HepG2 (cell line): ENCODE data around the gene ANAPC2. TPM values are rescaled to one million over a fixed set of nuclear protein-coding genes. Genes with fewer than 3 reads are reported as not detected.

Experiments used
- ATF7-NPFF ChIP-seq: sonication (generic); formaldehyde crosslinking; IDR thresholded peaks from 2 replicates; pipeline ENCODE4 v1.8.1; 2023; ENCODE audit warnings: mild to moderate bottlenecking, low read depth, missing genetic modification reagents, moderate library complexity
- EZH2 ChIP-seq: conservative IDR thresholded peaks from 2 replicates; pipeline ENCODE4 v1.6.1; 2012; ENCODE audit warnings: mild to moderate bottlenecking, low read depth, low read length, moderate library complexity
- FOXC1 ChIP-seq: sonication (generic); formaldehyde crosslinking; IDR thresholded peaks from 2 replicates; pipeline ENCODE4 v1.8.0; 2022; ENCODE audit warnings: mild to moderate bottlenecking, missing genetic modification reagents, borderline replicate concordance
- GPBP1L1 ChIP-seq: sonication (generic); formaldehyde crosslinking; IDR thresholded peaks from 2 replicates; pipeline ENCODE4 v1.5.0; 2020; ENCODE audit warnings: mild to moderate bottlenecking, missing genetic modification reagents
- HDAC1 ChIP-seq: sonication (generic); formaldehyde crosslinking; IDR thresholded peaks from 2 replicates; pipeline ENCODE4 v1.5.1; 2020; ENCODE audit warnings: mild to moderate bottlenecking, missing genetic modification reagents
- MXD1 ChIP-seq: sonication (generic); formaldehyde crosslinking; IDR thresholded peaks from 2 replicates; pipeline ENCODE4 v1.4.0; 2020; ENCODE audit warnings: mild to moderate bottlenecking, missing genetic modification reagents
- NFATC3 ChIP-seq: sonication (generic); formaldehyde crosslinking; IDR thresholded peaks from 2 replicates; pipeline ENCODE4 v1.5.1; 2020; ENCODE audit warnings: mild to moderate bottlenecking, missing genetic modification reagents
- PHF8 ChIP-seq: sonication (generic); formaldehyde crosslinking; IDR thresholded peaks from 2 replicates; pipeline ENCODE4 v1.5.0; 2020; ENCODE audit warnings: missing genetic modification reagents
- PREB ChIP-seq: sonication (generic); formaldehyde crosslinking; IDR thresholded peaks from 2 replicates; pipeline ENCODE4 v1.4.0; 2020; ENCODE audit warnings: missing genetic modification reagents
- REST ChIP-seq, 2 experiments: IDR thresholded peaks; 2 replicates each; pipeline ENCODE4 v1.6.1; 2011 to 2012; ENCODE audit warnings: low read length in 2 of 2, borderline replicate concordance in 1 of 2, low read depth in 1 of 2, mild to moderate bottlenecking in 1 of 2, moderate library complexity in 1 of 2
- TP53 ChIP-seq: sonication (generic); formaldehyde crosslinking; conservative IDR thresholded peaks from 2 replicates; pipeline ENCODE4 v1.4.0; 2020; ENCODE audit warnings: missing genetic modification reagents
- USF2 ChIP-seq, 2 experiments: sonication (generic) in 1 of 2; formaldehyde crosslinking in 1 of 2; IDR thresholded peaks; 2 replicates each; pipeline versions ENCODE4 v1.5.1 to v1.6.1; 2011 to 2020; ENCODE audit warnings: borderline replicate concordance in 1 of 2, low read depth in 1 of 2, low read length in 1 of 2, mild to moderate bottlenecking in 1 of 2, missing genetic modification reagents in 1 of 2, moderate library complexity in 1 of 2
- ZBTB42 ChIP-seq: sonication (generic); formaldehyde crosslinking; IDR thresholded peaks from 2 replicates; pipeline ENCODE4 v1.5.0; 2020; ENCODE audit warnings: mild to moderate bottlenecking, missing genetic modification reagents
- ZFP62 ChIP-seq: sonication (generic); formaldehyde crosslinking; IDR thresholded peaks from 2 replicates; pipeline ENCODE4 v1.4.0; 2020; ENCODE audit warnings: missing genetic modification reagents
- ZFP82 ChIP-seq: sonication (generic); formaldehyde crosslinking; IDR thresholded peaks from 2 replicates; pipeline ENCODE4 v1.5.1; 2020; ENCODE audit warnings: mild to moderate bottlenecking, missing genetic modification reagents, borderline replicate concordance
- ZNF33B ChIP-seq: sonication (generic); formaldehyde crosslinking; IDR thresholded peaks from 2 replicates; pipeline ENCODE4 v1.5.1; 2020; ENCODE audit warnings: mild to moderate bottlenecking, missing genetic modification reagents
- ZNF577 ChIP-seq: sonication (generic); formaldehyde crosslinking; IDR thresholded peaks from 2 replicates; pipeline ENCODE4 v1.4.0; 2020; ENCODE audit warnings: mild to moderate bottlenecking, low read depth, missing genetic modification reagents, borderline replicate concordance
- ZNF83 ChIP-seq: sonication (generic); formaldehyde crosslinking; IDR thresholded peaks from 2 replicates; pipeline ENCODE4 v1.4.0; 2020; ENCODE audit warnings: missing genetic modification reagents, mild to moderate bottlenecking, borderline replicate concordance
- ZSCAN12 ChIP-seq: sonication (generic); formaldehyde crosslinking; IDR thresholded peaks from 2 replicates; pipeline ENCODE4 v1.9.0; 2021; ENCODE audit warnings: mild to moderate bottlenecking, missing genetic modification reagents
- polyA plus RNA-seq, 8 experiments: library from polyadenylated mRNA; depleted of rRNA in 3 of 8; stranded (reverse) in 7 of 8; unstranded in 1 of 8; fragments of >200 nt; fragmentation: Illumina TruSeq in 4 of 8; extraction: Trizol in 4 of 8; gene quantifications; 2 replicates each; pipeline versions ENCODE4 v1.2.1 to v1.2.3, GENCODE V29; 2011 to 2016; ENCODE audit warnings: low read depth in 4 of 8, missing spikeins in 1 of 8, mixed read lengths in 1 of 8; ENCODE audit not compliant: insufficient read depth in 1 of 8
- total RNA-seq, 5 experiments: library from RNA; depleted of rRNA; stranded (reverse); fragments of >200 nt; fragmentation: Illumina TruSeq; extraction: Trizol; gene quantifications; 2 replicates each; pipeline ENCODE4 v1.2.3, GENCODE V29; 2016; ENCODE audit warnings: low read depth in 1 of 5

The ANAPC2 gene
- total and polyA plus RNA-seq, 2 of the 13 experiments (the other 11 are each of a cell fraction or from before 2014, with no cell fraction given), result 12.3 to 15.4 TPM

GRCh38 chr9:137200311-137201204, 12.2 kb upstream of the ANAPC2 start, which contains the start of gene TPRN (continued):
- TF ChIP-seq TP53 (CRISPR knock-in tag), result no peak
- TF ChIP-seq ZNF577 (CRISPR knock-in tag), result no peak
- no peak for TF ChIP-seq GPBP1L1
- peak; percentile 77; the same call in 1 of the 2 replicates for TF ChIP-seq FOXC1 (CRISPR knock-in tag)
- TF ChIP-seq NFATC3, result no peak
- peak; percentile 86 for TF ChIP-seq PHF8
- TF ChIP-seq EZH2, result no peak
- peak; percentile 28; the same call in 1 of the 2 replicates for TF ChIP-seq ZNF33B (CRISPR knock-in tag)
- TF ChIP-seq ZFP82, result 0 out of 2 replicates have a peak, but pooled peaks have one; percentile 84
- peak; percentile 98 for TF ChIP-seq HDAC1
- no peak for TF ChIP-seq PREB
- no peak for TF ChIP-seq ZFP62 (CRISPR knock-in tag)
- no peak for TF ChIP-seq USF2 (IDR thresholded peaks at IDR 0.05; ENCODE audit: low read depth, low read length)
- TF ChIP-seq USF2 (CRISPR knock-in tag; IDR thresholded peaks at IDR 0.05; ENCODE audit: borderline replicate concordance), result no peak
- peak; percentile 92 for TF ChIP-seq ZSCAN12 (CRISPR knock-in tag)
- TF ChIP-seq ZBTB42 (CRISPR knock-in tag), result no peak
- TF ChIP-seq ATF7-NPFF (CRISPR knock-in tag), result peak; percentile 77
- peak; percentile 37; the same call in 1 of the 2 replicates for TF ChIP-seq MXD1
- peak in 1 of 2 experiments; percentile 73; a peak in 1 of 4 replicates for TF ChIP-seq REST (IDR thresholded peaks at IDR 0.05; ENCODE audit: borderline replicate concordance in 1 of 2, low read depth in 1 of 2, low read length in 2 of 2)
- TF ChIP-seq ZNF83, result no peak
